NB4 (cell line): ENCODE measurements around the gene POLR2C.

Source experiments
- CTCF ChIP-seq: IDR thresholded peaks from one replicate; pipeline ENCODE4 v1.5.1; 2012; ENCODE audit warnings: low read depth, low read length
- MYC ChIP-seq: IDR thresholded peaks from 2 replicates; pipeline ENCODE4 v1.6.1; 2011; ENCODE audit warnings: low read depth, low read length

- TF ChIP-seq CTCF (no peak), MYC (no peak)
Measured at GRCh38 chr16:57479205-57479975, 16.9 kb downstream of the POLR2C start.
